NT2/D1 (cell line): ENCODE measurements around the gene ROBO2.

Experiments
- SUZ12 ChIP-seq: IDR thresholded peaks from 2 replicates; pipeline ENCODE4 v1.6.1; 2011; ENCODE audit not compliant: insufficient read length, insufficient read depth; ENCODE audit errors: extremely low read depth
- ZNF274 ChIP-seq: IDR thresholded peaks from 2 replicates; pipeline ENCODE4 v1.6.1; 2011; ENCODE audit warnings: mild to moderate bottlenecking, low read depth, low read length

DNA sequence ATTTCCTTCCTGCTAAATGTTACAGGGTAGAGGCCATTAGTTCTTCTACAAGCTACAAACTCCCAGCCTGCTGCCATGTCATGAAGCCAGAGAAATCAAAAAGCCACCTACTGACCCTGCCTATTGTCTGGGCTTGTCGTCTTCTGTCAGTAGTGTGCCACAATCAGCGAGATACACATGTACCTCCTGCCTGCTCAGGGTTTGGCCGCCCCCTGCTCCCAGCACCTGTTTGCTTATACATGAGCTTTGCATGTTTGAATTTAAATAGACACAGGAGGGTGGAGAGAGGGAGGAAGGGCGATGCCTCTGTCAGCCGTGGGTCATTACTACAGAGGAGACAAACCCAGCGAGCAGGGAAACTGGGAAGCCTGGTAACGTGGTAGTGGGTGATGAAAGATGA, 106.1 kb downstream of the ROBO2 start:
- no peak for TF ChIP-seq ZNF274
- no peak for TF ChIP-seq SUZ12
